H1 (cell line): ENCODE results near the gene TRIM45. TPM values are rescaled to one million over a fixed set of nuclear protein-coding genes. Genes with fewer than 3 reads are reported as not detected.

Source experiments
- CTCF ChIA-PET: fragments of 300-600 bp; sonication (Branson Sonifier 250); formaldehyde crosslinking; loops from one replicate; lab custom pipeline; 2021; ENCODE audit not compliant: partially characterized antibody; lab: Charles Lee
- POLR2A ChIA-PET: fragments of 300-600 bp; sonication (Branson Sonifier 250); formaldehyde crosslinking; loops from one replicate; lab custom pipeline; 2021; ENCODE audit warnings: inconsistent platforms; ENCODE audit not compliant: partially characterized antibody; lab: Charles Lee
- DNase-seq, 2 experiments: peaks; one replicate each; pipeline versions ENCODE4 v3.0.0 to v3.0.0-alpha.2; 2010 to 2022; ENCODE audit warnings: low spot score in 2 of 2, low read depth in 1 of 2, mixed read lengths in 1 of 2
- FAIRE-seq: peaks from 2 replicates; lab custom pipeline; 2011; peaks lifted over from hg19 to GRCh38; lab: Jason Lieb, UNC
- H2AFZ ChIP-seq: 2 replicates; pipeline ENCODE4 v1.8.1; 2012; ENCODE audit warnings: low read length, inconsistent platforms
- H2AK5ac ChIP-seq: 2 replicates; pipeline ENCODE4 v1.6.1; 2013; ENCODE audit warnings: low read depth, low read length
- H2BK120ac ChIP-seq: replicated peaks from 2 replicates; pipeline ENCODE3; 2013; ENCODE audit warnings: low read depth, low read length, inconsistent platforms
- H2BK12ac ChIP-seq: 2 replicates; pipeline ENCODE4 v1.6.1; 2013; ENCODE audit warnings: low read depth, low read length
- H2BK15ac ChIP-seq: 2 replicates; pipeline ENCODE4 v1.6.1; 2013; ENCODE audit warnings: low read length
- H2BK20ac ChIP-seq: 2 replicates; pipeline ENCODE4 v1.6.1; 2013; ENCODE audit warnings: low read length
- H2BK5ac ChIP-seq: 2 replicates; pipeline ENCODE4 v1.6.1; 2013; ENCODE audit warnings: low read depth, low read length
- H3K14ac ChIP-seq: 2 replicates; pipeline ENCODE4 v1.6.1; 2013; ENCODE audit warnings: inconsistent platforms; ENCODE audit not compliant: insufficient read length
- H3K18ac ChIP-seq: 2 replicates; pipeline ENCODE4 v1.6.1; 2013; ENCODE audit warnings: low read length; ENCODE audit errors: extremely low read depth
- H3K23ac ChIP-seq: 2 replicates; pipeline ENCODE4 v1.6.1; 2013; ENCODE audit warnings: inconsistent platforms; ENCODE audit not compliant: insufficient read length
- H3K23me2 ChIP-seq: 2 replicates; pipeline ENCODE4 v1.6.1; 2013; ENCODE audit warnings: low read depth, low read length
- H3K27ac ChIP-seq: 2 replicates; pipeline ENCODE4 v1.6.1; 2011; ENCODE audit warnings: low read depth, low read length, inconsistent platforms
- H3K27me3 ChIP-seq, 4 experiments: replicated peaks in 1 of 4; 1 replicate in 1 of 4; 2 replicates in 3 of 4; pipeline versions ENCODE4 v1.6.1 to v1.8.1; 2011 to 2013; ENCODE audit warnings: low read length in 3 of 4, mild to moderate bottlenecking in 3 of 4, inconsistent platforms in 2 of 4, mixed read lengths in 2 of 4, moderate library complexity in 1 of 4; ENCODE audit not compliant: control insufficient read depth in 3 of 4, insufficient read depth in 3 of 4; ENCODE audit errors: extremely low read depth in 1 of 4
- H3K36me3 ChIP-seq, 4 experiments: 2 replicates each; pipeline versions ENCODE4 v1.6.1 to v1.8.1; 2011 to 2013; ENCODE audit warnings: mild to moderate bottlenecking in 4 of 4, low read length in 3 of 4, moderate library complexity in 2 of 4, control low read depth in 1 of 4, inconsistent platforms in 1 of 4; ENCODE audit not compliant: insufficient read depth in 4 of 4, control insufficient read depth in 2 of 4
- H3K4ac ChIP-seq: replicated peaks from 2 replicates; pipeline ENCODE3; 2013; ENCODE audit warnings: low read length, low read depth, mixed read lengths, inconsistent platforms; ENCODE audit not compliant: insufficient read length
- H3K4me1 ChIP-seq, 4 experiments: replicated peaks in 1 of 4; 1 replicate in 1 of 4; 2 replicates in 3 of 4; pipeline versions ENCODE4 v1.6.1 to v1.8.1; 2011 to 2013; ENCODE audit warnings: low read length in 3 of 4, inconsistent platforms in 2 of 4, mixed read lengths in 1 of 4; ENCODE audit not compliant: insufficient read depth in 4 of 4, control insufficient read depth in 3 of 4
- H3K4me2 ChIP-seq, 2 experiments: 2 replicates each; pipeline versions ENCODE4 v1.6.1 to v1.8.1; 2011 to 2013; ENCODE audit warnings: low read depth in 2 of 2, low read length in 2 of 2, control low read depth in 1 of 2, inconsistent platforms in 1 of 2, mild to moderate bottlenecking in 1 of 2; ENCODE audit not compliant: insufficient read depth in 1 of 2
- H3K4me3 ChIP-seq, 4 experiments: fragments of 200-600, 300-600 bp in 1 of 4; sonication (generic), shearing (Covaris generic), sonication (Bioruptor Twin) in 1 of 4; 2 replicates each; pipeline versions ENCODE4 v1.5.1 to v1.8.1; 2011 to 2016; ENCODE audit warnings: low read length in 4 of 4, low read depth in 3 of 4, control low read depth in 2 of 4, inconsistent platforms in 2 of 4, mild to moderate bottlenecking in 2 of 4, mixed read lengths in 1 of 4, moderate library complexity in 1 of 4; ENCODE audit not compliant: insufficient read depth in 2 of 4; ENCODE audit errors: extremely low read depth in 1 of 4
- H3K56ac ChIP-seq: replicated peaks from 2 replicates; pipeline ENCODE3; 2013; ENCODE audit warnings: low read depth, mild to moderate bottlenecking, mixed read lengths, low read length, inconsistent platforms; ENCODE audit not compliant: insufficient read length
- H3K79me1 ChIP-seq: 2 replicates; pipeline ENCODE4 v1.6.1; 2013; ENCODE audit warnings: low read depth, low read length, control low read depth
- H3K79me2 ChIP-seq, 2 experiments: 2 replicates each; pipeline versions ENCODE4 v1.6.1 to v1.8.1; 2012 to 2013; ENCODE audit warnings: low read length in 2 of 2, mild to moderate bottlenecking in 2 of 2, inconsistent platforms in 1 of 2; ENCODE audit not compliant: insufficient read depth in 2 of 2, control insufficient read depth in 1 of 2
- H3K9ac ChIP-seq, 4 experiments: replicated peaks in 1 of 4; 1 replicate in 1 of 4; 2 replicates in 3 of 4; pipeline versions ENCODE4 v1.6.1 to v1.8.1; 2011 to 2013; ENCODE audit warnings: low read depth in 3 of 4, low read length in 3 of 4, control low read depth in 2 of 4, mild to moderate bottlenecking in 2 of 4, moderate library complexity in 2 of 4, inconsistent platforms in 1 of 4; ENCODE audit errors: extremely low read depth in 1 of 4
- H3K9me3 ChIP-seq, 2 experiments: 2 replicates each; pipeline versions ENCODE4 v1.6.1 to v1.8.1; 2012 to 2013; ENCODE audit warnings: mild to moderate bottlenecking in 2 of 2, moderate library complexity in 2 of 2, control low read depth in 1 of 2, inconsistent platforms in 1 of 2, low read depth in 1 of 2, low read length in 1 of 2, mixed read lengths in 1 of 2; ENCODE audit not compliant: insufficient read depth in 2 of 2
- H4K20me1 ChIP-seq, 2 experiments: replicated peaks in 1 of 2; 2 replicates each; pipeline versions ENCODE3 to v1.8.1; 2011 to 2013; ENCODE audit warnings: inconsistent platforms in 2 of 2, low read length in 2 of 2, mild to moderate bottlenecking in 1 of 2; ENCODE audit not compliant: insufficient read depth in 2 of 2, control insufficient read depth in 1 of 2
- H4K5ac ChIP-seq: 2 replicates; pipeline ENCODE4 v1.6.1; 2013; ENCODE audit warnings: low read length, low read depth, mixed read lengths, inconsistent platforms; ENCODE audit not compliant: insufficient read length
- H4K8ac ChIP-seq: 2 replicates; pipeline ENCODE4 v1.8.0; 2013; ENCODE audit warnings: mild to moderate bottlenecking, moderate library complexity, low read length, inconsistent platforms; ENCODE audit not compliant: insufficient read depth; ENCODE audit errors: extremely low read depth
- H4K91ac ChIP-seq: replicated peaks from 2 replicates; pipeline ENCODE3; 2013; ENCODE audit warnings: low read length, mixed read lengths, inconsistent platforms; ENCODE audit not compliant: insufficient read length
- CTCF ChIP-seq, 3 experiments: IDR thresholded peaks; 1 replicate in 2 of 3; 2 replicates in 1 of 3; pipeline versions ENCODE4 v1.5.1 to v1.6.1; 2011; ENCODE audit warnings: low read length in 3 of 3, mild to moderate bottlenecking in 3 of 3, inconsistent platforms in 2 of 3, low read depth in 1 of 3, moderate library complexity in 1 of 3; ENCODE audit not compliant: insufficient read depth in 1 of 3; ENCODE audit errors: control extremely low read depth in 1 of 3
- FOSL1 ChIP-seq: IDR thresholded peaks from 2 replicates; pipeline ENCODE4 v1.6.1; 2011; ENCODE audit warnings: mild to moderate bottlenecking, low read depth, low read length, moderate library complexity; ENCODE audit not compliant: insufficient read depth
- HDAC6 ChIP-seq: IDR thresholded peaks from one replicate; pipeline ENCODE4 v1.7.1; 2012; ENCODE audit warnings: low read depth, mild to moderate bottlenecking, inconsistent platforms, low read length, moderate library complexity
- RAD21 ChIP-seq, 2 experiments: IDR thresholded peaks in 1 of 2; conservative IDR thresholded peaks in 1 of 2; 2 replicates each; pipeline ENCODE4 v1.6.1; 2011; ENCODE audit warnings: low read depth in 2 of 2, low read length in 2 of 2, improper control_type of control experiment in 1 of 2, inconsistent platforms in 1 of 2, mild to moderate bottlenecking in 1 of 2, moderate library complexity in 1 of 2
- TAF1 ChIP-seq: IDR thresholded peaks from 2 replicates; pipeline ENCODE4 v1.6.1; 2011; ENCODE audit warnings: mild to moderate bottlenecking, low read depth, low read length
- YY1 ChIP-seq: IDR thresholded peaks from 2 replicates; pipeline ENCODE4 v1.6.1; 2011; ENCODE audit warnings: low read depth, mild to moderate bottlenecking, low read length
- whole genome bisulfite sequencing, 2 experiments: shearing (Covaris generic) in 1 of 2; methylation state at CpG; one replicate each; pipeline versions ENCODE4 v1.1.6 to v1.1.7; 2013 to 2015; ENCODE audit warnings: low lambda C conversion rate in 2 of 2, mixed read lengths in 2 of 2, inconsistent platforms in 1 of 2, low coverage in 1 of 2, missing lambda C conversion rate in 1 of 2; ENCODE audit not compliant: insufficient replicate concordance in 2 of 2, insufficient coverage in 1 of 2, insufficient read length in 1 of 2; ENCODE audit errors: extremely low coverage in 1 of 2, missing lambda C conversion rate in 1 of 2; 5-methylcytosine and 5-hydroxymethylcytosine counted together
- polyA plus RNA-seq, 7 experiments: library from polyadenylated mRNA; depleted of rRNA in 3 of 7; stranded (reverse) in 5 of 7; unstranded in 2 of 7; fragments of >200 nt in 5 of 7; fragments of 200-250 nt in 2 of 7; gene quantifications; 1 replicate in 5 of 7; 2 replicates in 1 of 7; 4 replicates in 1 of 7; pipeline versions ENCODE4 v1.2.1 to v1.2.3, GENCODE V29; 2011 to 2013; ENCODE audit warnings: missing spikeins in 2 of 7, mixed read lengths in 2 of 7
- total RNA-seq: library from RNA; stranded (reverse); fragmentation: NEBNext Ultra II Directional; extraction: Animal tissue kit (Norgen Biotek cat#: 25700); gene quantifications from 2 replicates; pipeline ENCODE4 v1.2.1, GENCODE V29; 2021

TRIM45 gene
- total and polyA plus RNA-seq, 2 of the 8 experiments (the other 6 are each of a cell fraction or from before 2014, with no cell fraction given), result 13.7 to 16.7 TPM

GRCh38 chr1:117067533-117068370, 53.8 kb downstream of the TRIM45 start:
- Histone ChIP-seq H3K36me3 (peaks cover 7 to 32% (median 26%) of the 10 kb centered on the region in 4 experiments), H2BK12ac (no peak overlapping the region), H3K79me1 (no peaks in the 10 kb centered on the region; the same call in 1 of the 2 replicates), H3K27ac (no peak overlapping the region), H3K9me3 (no peaks in the 10 kb centered on the region), H2BK15ac (no peak overlapping the region), H4K91ac (no peak overlapping the region), H4K20me1 (peaks cover 1 to 4% of the 10 kb centered on the region in 2 experiments), H2AK5ac (no peak overlapping the region), H2BK120ac (no peak overlapping the region), H3K4me2 (no peak overlapping the region), H3K27me3 (peaks cover 0 to 1% (median 0%) of the 10 kb centered on the region in 4 experiments; a peak in 1 of 7 replicates), H3K9ac (no peak overlapping the region), H3K79me2 (peaks cover 0 to 30% of the 10 kb centered on the region in 2 experiments; a peak in 2 of 4 replicates), H3K56ac (no peak overlapping the region), H2BK5ac (no peak overlapping the region), H3K4me1 (no peaks in the 10 kb centered on the region; a peak in 1 of 7 replicates), H3K23ac (no peak overlapping the region), H2AFZ (no peak overlapping the region), H3K23me2 (no peaks in the 10 kb centered on the region), H4K5ac (no peak overlapping the region), H3K18ac (no peak overlapping the region), H3K14ac (no peak overlapping the region), H3K4me3 (no peak overlapping the region), H3K4ac (no peak overlapping the region), H2BK20ac (no peak overlapping the region), H4K8ac (no peak overlapping the region)
- no peak for FAIRE-seq
- no peak for DNase-seq
- CTCF ChIA-PET, result interaction anchor here (0.5 to 5.2 kb wide), 24 partner anchors 10 to 1443 kb away, joined by 3 to 49 read pairs (median 4); no protein-coding TSS in a partner anchor
- POLR2A ChIA-PET, result interaction anchor here (0.9 to 3.6 kb wide), 2 partner anchors 8 to 25 kb away, joined by 3 to 13 read pairs; partner anchors contain the start of gene TTF2
- TF ChIP-seq HDAC6, result no peak
- peak; percentile 57 to 80 (median 67) for TF ChIP-seq CTCF (IDR thresholded peaks at IDR 0.05; ENCODE audit: control extremely low read depth in 1 of 3, insufficient read depth in 1 of 3, low read depth in 1 of 3, low read length in 3 of 3)
- 0 out of 2 replicates have a peak, but pooled peaks have one; percentile 11 for TF ChIP-seq FOSL1
- TF ChIP-seq TAF1, result no peak
- peak; percentile 86 to 88 for TF ChIP-seq RAD21 (IDR thresholded peaks at IDR 0.05 in 1 of 2, conservative IDR thresholded peaks at IDR 0.05 in 1 of 2; ENCODE audit: low read depth in 2 of 2, low read length in 2 of 2)
- peak; percentile 49; the same call in 1 of the 2 replicates for TF ChIP-seq YY1
- 86% methylated on average over 6 of the region's 6 CpGs; no CpG with 5 or more reads in 1 of the 2 experiments for WGBS, 2 experiments
